ENCODE results near the gene B4GAT1.
"Not testable (repeated sequence)": the region's sequence is repeated elsewhere in the genome, so short reads cannot be mapped to it uniquely, and the experiment has no call there.

B4GAT1 gene

GRCh38 chr11:66360406-66361073, 13.1 kb upstream of the B4GAT1 start:
- no peak for TF ChIP-seq CTCF (IDR thresholded peaks at IDR 0.05; ENCODE audit: low read depth, low read length, missing control alignments)
- H3K4me3 ChIP-seq (replicated peaks; ENCODE audit: low read depth, low read length): no peak overlapping the region

GRCh38 chr11:66359662-66360087, 12.2 kb upstream of the B4GAT1 start:
- no peak for DNase-seq (ENCODE audit: extremely low read depth, low read depth)

More at GRCh38 chr11:66360406-66361073, 13.1 kb upstream of the B4GAT1 start:
- no peak for DNase-seq (ENCODE audit: extremely low read depth, low read depth)

GRCh38 chr11:66350560-66351235, 3.3 kb upstream of the B4GAT1 start:
- H3K4me3 ChIP-seq (replicated peaks; ENCODE audit: low read depth, low read length); DNase-seq (ENCODE audit: extremely low read depth, low read depth): not testable (repeated sequence)

More at GRCh38 chr11:66359662-66360087, 12.2 kb upstream of the B4GAT1 start:
- H3K4me3 ChIP-seq (replicated peaks; ENCODE audit: low read depth, low read length): no peak overlapping the region
- no peak for TF ChIP-seq CTCF (IDR thresholded peaks at IDR 0.05; ENCODE audit: low read depth, low read length, missing control alignments)

- no peak for DNase-seq (ENCODE audit: extremely low read depth, low read depth)
- H3K4me3 ChIP-seq (replicated peaks; ENCODE audit: low read depth, low read length): no peak overlapping the region
- no peak for TF ChIP-seq CTCF (IDR thresholded peaks at IDR 0.05; ENCODE audit: low read depth, low read length, missing control alignments)
Measured at GRCh38 chr11:66349084-66349386, 1.6 kb upstream of the B4GAT1 start.

GRCh38 chr11:66346476-66347424, 679 bp downstream of the B4GAT1 start:
- no peak for DNase-seq (ENCODE audit: extremely low read depth, low read depth)
- no peak for TF ChIP-seq CTCF (IDR thresholded peaks at IDR 0.05; ENCODE audit: low read depth, low read length, missing control alignments)
- peak overlapping the region; percentile 85 for H3K4me3 ChIP-seq (replicated peaks; ENCODE audit: low read depth, low read length)

GRCh38 chr11:66345316-66345649, 2.1 kb downstream of the B4GAT1 start:
- DNase-seq (ENCODE audit: extremely low read depth, low read depth): no peak
- peak overlapping the region; percentile 85 for H3K4me3 ChIP-seq (replicated peaks; ENCODE audit: low read depth, low read length)
- no peak for TF ChIP-seq CTCF (IDR thresholded peaks at IDR 0.05; ENCODE audit: low read depth, low read length, missing control alignments)
